HepG2 (cell line): ENCODE data around the gene PIEZO2.

Experiments
- GABPA ChIP-seq, 2 experiments: IDR thresholded peaks; 2 replicates each; pipeline ENCODE4 v1.6.1; 2011 to 2016; ENCODE audit warnings: low read depth in 2 of 2, low read length in 1 of 2, missing biosample characterization in 1 of 2, missing genetic modification characterization in 1 of 2
- RAD51 ChIP-seq: fragments of 450-650 bp; IDR thresholded peaks from 2 replicates; pipeline ENCODE4 v1.6.1; 2016; ENCODE audit warnings: borderline replicate concordance
- YY1 ChIP-seq: IDR thresholded peaks from 2 replicates; pipeline ENCODE4 v1.6.1; 2011; ENCODE audit warnings: low read length, low read depth, moderate library complexity, mild to moderate bottlenecking; ENCODE audit not compliant: insufficient read depth, insufficient replicate concordance
- ZNF761 ChIP-seq: sonication (generic); formaldehyde crosslinking; conservative IDR thresholded peaks from 2 replicates; pipeline ENCODE4 v1.4.0; 2020; ENCODE audit warnings: mild to moderate bottlenecking, missing genetic modification reagents
- TF ChIP-seq, protein P1 (sequence below): sonication (generic); formaldehyde crosslinking; IDR thresholded peaks from 2 replicates; pipeline ENCODE4 v1.5.0; 2020; ENCODE audit warnings: mild to moderate bottlenecking, missing genetic modification reagents, moderate library complexity

DNA sequence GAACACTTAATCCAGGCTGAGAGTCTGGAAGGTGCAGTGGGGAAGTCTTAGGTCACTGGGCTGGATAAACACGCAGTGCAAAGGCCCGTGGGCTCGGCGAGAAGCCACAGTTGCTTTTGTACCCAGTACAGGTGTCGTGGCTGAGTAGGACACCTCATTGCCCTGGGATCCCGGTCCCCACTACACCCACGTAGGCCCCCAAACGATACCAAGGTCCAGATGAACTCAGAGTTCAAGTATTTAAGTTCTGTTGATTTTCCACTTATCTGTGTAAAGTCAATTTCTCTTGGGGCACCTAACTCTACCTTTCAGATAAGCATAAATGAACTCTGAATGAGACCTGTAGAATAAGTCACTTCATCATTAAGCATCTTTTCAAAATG, 302.0 kb downstream of the PIEZO2 start:
- TF ChIP-seq, protein P1, sequence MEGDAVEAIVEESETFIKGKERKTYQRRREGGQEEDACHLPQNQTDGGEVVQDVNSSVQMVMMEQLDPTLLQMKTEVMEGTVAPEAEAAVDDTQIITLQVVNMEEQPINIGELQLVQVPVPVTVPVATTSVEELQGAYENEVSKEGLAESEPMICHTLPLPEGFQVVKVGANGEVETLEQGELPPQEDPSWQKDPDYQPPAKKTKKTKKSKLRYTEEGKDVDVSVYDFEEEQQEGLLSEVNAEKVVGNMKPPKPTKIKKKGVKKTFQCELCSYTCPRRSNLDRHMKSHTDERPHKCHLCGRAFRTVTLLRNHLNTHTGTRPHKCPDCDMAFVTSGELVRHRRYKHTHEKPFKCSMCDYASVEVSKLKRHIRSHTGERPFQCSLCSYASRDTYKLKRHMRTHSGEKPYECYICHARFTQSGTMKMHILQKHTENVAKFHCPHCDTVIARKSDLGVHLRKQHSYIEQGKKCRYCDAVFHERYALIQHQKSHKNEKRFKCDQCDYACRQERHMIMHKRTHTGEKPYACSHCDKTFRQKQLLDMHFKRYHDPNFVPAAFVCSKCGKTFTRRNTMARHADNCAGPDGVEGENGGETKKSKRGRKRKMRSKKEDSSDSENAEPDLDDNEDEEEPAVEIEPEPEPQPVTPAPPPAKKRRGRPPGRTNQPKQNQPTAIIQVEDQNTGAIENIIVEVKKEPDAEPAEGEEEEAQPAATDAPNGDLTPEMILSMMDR (CRISPR knock-in tag): no peak
- TF ChIP-seq GABPA (IDR thresholded peaks at IDR 0.05; ENCODE audit: low read depth, low read length): no peak
- TF ChIP-seq GABPA (CRISPR knock-in tag; IDR thresholded peaks at IDR 0.05; ENCODE audit: low read depth): no peak
- no peak for TF ChIP-seq RAD51
- TF ChIP-seq YY1: no peak
- TF ChIP-seq ZNF761: no peak
